Stimulated activated naive CD4-positive, alpha-beta T cell (primary cell): ENCODE data around the gene APBA1.

Experiments used
- DNase-seq, 6 experiments: peaks; one replicate each; lab custom pipeline; 2025; lab: John Stamatoyannopoulos, UW

The APBA1 gene

DNA sequence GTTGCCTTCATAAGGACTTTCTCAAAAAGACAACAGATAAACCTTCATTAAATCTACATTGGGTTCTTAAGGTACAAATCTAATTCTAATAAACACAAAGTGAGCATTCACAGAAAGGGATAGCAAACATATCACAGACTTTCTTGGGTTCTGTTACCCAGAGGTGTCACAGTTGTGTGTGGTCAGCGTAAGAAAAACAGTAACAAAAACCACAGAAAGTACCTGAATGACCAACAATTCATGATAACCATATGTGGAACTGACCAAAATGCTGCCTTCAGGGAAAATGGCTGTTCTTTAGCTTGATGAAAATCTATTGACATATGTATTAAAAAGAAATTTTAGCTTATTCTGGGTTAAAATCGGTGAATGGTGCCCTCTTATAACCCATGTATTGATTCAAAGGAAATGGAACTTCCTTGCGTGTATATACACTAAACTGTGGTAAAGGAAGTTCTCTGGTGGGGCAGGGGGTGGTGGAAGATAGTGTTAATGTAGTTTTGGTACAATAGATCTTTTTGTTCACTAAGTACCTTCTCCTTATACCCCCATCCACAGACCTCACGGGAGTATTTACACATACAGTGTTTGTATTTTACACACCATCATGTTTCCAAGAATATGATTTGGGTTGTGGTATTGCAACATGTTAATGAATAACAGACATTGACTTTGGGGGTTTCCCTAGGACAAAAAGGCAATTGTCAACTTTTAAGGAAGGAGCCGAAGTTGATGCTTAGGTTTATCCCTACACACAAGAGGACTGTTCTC, 152.5 kb downstream of the APBA1 start:
- DNase-seq, result no peak

- no peak for DNase-seq
Measured at GRCh38 chr9:69516353-69517322, 155.5 kb downstream of the APBA1 start.

GRCh38 chr9:69515810-69516209, 156.4 kb downstream of the APBA1 start:
- DNase-seq, result no peak

- DNase-seq, result no peak
Measured at GRCh38 chr9:69513141-69513820, 158.9 kb downstream of the APBA1 start.

- DNase-seq, result no peak
Measured at GRCh38 chr9:69504058-69504457, 168.1 kb downstream of the APBA1 start.

DNA sequence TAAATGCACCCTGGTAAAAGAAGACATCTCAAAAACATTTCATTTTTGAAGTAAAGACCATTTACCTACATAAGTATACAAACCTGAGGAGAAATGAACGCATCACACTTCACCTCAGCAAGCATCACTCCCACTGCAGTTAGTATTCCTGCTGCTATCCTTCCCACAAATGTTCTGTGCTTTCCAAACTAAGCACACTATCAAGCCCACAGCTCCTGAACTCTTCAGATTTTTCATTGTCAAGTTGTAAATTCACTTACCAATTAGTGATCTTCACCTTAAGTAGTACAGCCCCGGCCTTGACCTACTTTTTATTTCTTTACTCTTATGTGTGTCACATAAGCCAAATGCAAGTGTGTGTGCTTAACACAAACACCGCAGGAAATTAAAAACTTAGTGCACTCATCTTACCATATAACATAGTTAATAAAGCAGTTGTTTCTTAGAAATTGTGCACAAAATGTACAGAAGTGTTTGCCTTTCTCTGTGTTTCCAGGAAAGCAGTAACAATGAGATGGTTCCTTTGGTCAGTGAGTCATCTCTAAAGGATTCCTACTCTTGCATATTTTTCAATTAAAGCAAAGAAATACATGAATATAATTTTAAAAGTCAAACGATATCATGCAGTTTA, 169.4 kb downstream of the APBA1 start:
- DNase-seq, result no peak

DNA sequence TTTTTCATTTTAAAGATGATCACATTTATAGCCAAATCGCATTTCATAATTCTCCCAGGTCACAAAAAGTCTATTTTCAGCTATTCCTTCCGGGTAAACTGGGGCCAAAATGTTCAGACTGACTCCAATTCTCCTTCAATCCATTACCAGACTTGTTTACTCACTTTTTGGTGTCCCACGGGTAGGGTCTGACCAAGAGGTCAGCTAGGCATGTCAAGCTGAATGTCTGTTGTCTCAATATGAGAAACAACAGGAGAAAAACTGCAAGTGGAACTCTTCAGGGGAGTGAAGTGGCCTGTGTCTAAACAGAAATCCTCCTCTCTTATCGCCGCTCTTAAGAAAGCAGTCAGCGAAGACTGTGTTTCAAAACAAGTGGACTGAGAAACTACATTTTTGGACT, 171.3 kb downstream of the APBA1 start:
- no peak for DNase-seq

GRCh38 chr9:69499959-69500358, 172.2 kb downstream of the APBA1 start:
- no peak for DNase-seq

DNA sequence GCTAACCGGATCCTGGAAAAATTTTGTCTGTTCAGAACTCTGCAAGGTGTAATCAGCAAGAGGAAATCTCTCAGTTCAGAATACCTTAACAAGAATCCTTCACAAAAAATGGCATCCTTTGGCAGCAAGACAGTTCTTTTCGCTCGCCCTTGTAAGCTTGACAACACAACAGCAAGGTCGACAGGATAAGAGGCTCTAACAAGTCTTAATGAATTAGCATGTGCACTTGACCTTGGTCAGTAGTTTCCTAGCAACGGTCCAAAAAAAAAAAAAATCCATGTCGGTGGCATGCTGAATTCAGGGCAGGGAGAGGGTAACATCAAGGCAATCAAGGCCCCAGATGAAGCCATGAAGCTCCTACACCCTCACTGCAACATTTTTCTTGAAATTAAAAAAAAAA, 172.8 kb downstream of the APBA1 start:
- no peak for DNase-seq

DNA sequence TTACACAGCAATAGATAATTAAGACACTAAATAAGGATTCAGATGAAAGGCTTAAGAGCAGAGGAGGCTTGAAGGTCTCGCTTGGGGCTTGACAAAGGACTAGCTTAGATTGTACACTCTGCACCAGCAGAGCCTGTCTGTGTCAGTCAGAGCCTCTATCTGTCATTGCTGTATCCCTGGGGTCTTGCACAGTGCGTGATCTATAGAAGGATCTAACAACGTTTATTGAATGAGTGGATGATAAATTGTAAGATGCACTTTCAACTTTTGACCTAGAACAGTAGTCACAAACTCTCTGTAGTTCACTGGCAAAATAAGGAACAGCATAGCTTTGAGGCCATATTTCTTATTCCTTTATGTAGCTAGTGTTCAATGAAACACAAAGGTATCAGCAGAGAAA, 173.7 kb downstream of the APBA1 start:
- DNase-seq, result no peak

GRCh38 chr9:69497816-69498215, 174.4 kb downstream of the APBA1 start:
- no peak for DNase-seq

DNA sequence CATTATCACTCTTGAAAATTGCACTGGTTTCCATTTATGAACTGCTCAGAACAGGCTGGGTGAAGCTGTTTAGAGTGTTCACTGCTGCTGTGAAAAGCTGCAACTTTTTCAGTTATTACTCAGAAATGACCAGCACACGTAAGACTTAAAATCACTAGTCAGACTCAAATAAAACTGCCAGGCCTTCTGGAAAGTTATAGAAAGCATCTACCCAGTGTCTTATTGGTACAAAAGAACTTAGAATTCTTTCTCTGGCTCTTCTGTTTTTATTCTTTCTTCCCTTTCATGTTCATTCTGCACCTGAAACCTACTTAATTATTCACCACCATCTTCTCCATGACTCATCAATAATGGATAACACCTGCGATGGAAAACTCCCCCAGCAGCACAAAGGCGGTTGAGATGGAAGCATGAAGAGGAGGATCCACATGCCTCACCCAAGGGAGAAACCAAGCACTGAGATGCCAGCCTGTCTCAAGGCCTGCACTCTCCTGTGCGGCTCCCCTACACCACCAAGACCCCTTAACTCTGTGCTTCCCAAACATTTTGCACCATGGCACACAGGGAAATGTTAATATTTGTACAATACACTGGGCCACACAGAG, 175.2 kb downstream of the APBA1 start:
- no peak for DNase-seq

GRCh38 chr9:69495296-69495695, 176.9 kb downstream of the APBA1 start:
- no peak for DNase-seq

- no peak for DNase-seq
Measured at GRCh38 chr9:69494763-69495162, 177.4 kb downstream of the APBA1 start.

GRCh38 chr9:69494208-69494607, 178.0 kb downstream of the APBA1 start:
- DNase-seq, result no peak

- DNase-seq, result no peak
Measured at GRCh38 chr9:69486498-69486897, 185.7 kb downstream of the APBA1 start.

DNA sequence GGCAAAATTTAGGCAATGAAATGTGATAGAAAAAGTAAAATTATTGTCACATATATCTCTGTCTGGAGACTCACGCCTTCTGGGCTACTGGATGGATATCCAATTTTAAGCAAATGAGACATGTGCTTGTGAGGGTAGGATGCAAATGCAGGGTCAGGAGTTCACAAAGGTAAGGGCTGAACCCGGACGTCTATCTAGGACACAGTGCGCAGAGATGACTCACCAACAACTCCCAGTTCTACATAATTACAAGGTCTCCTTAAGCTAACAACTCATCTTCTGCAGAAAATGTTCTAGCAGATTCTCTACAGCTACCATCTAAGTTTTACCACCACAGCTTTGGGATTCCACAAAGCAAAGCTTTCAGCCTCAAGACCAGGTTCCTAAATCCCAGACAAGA, 186.7 kb downstream of the APBA1 start:
- DNase-seq, result no peak

GRCh38 chr9:69483886-69484422, 188.2 kb downstream of the APBA1 start:
- DNase-seq, result no peak

DNA sequence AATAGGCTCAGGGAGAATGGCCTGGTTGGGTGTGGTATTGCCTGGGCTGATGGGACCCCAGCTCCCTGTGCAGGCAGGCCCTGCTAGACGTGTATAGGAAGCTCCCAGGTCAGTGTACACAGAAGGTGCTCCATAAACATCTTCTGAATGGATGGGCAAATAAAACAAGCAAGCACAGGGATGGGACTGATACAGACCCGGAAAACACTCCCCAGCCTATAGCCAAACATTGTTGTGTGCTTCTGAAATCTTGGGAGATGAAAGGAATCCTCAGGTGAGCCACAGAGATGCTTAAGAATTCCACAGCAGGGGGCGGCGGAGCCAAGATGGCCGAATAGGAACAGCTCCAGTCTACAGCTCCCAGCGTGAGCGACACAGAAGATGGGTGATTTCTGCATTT, 195.4 kb downstream of the APBA1 start:
- DNase-seq, result no peak

GRCh38 chr9:69476016-69476415, 196.2 kb downstream of the APBA1 start:
- peak in 3 of 6 experiments; percentile 2 to 55 (median 18) for DNase-seq

DNA sequence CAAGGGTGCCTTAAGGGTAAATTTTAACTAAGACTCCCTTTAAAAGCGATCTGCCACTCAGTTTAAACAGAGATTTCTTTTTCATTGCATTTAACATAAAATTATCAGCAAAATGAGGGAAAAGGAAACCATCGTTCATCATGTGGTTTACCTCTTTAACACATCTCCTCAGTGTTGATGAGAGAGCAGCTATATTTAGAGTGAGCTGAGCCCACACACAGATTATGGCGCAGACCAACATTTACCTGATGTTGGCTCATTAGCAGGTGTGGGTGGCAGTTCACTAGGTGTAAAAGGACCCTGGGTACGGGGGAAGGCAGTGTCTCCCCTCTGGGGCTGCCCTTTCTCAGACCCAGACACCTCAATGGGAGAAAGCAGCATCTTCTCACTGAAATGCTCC, 197.3 kb downstream of the APBA1 start:
- DNase-seq, result peak in 2 of 6 experiments; percentile 11
